Body of pancreas (tissue), 4 donors: ENCODE measurements around the gene LSM3. TPM values are rescaled to one million over a fixed set of nuclear protein-coding genes. Genes with fewer than 3 reads are reported as not detected.

Experiments
- ATAC-seq: fragments of 150-250 bp; one replicate; pipeline ENCODE4 v1.9.1; 2016
- DNase-seq, 4 donors: peaks; one replicate each; pipeline ENCODE4 v3.0.0-alpha.2; 2019
- H3K27ac ChIP-seq, 4 donors: fragments of 200-600 bp; sonication (generic); 1 replicate in 3 of 4; 2 replicates in 1 of 4; pipeline versions ENCODE4 v1.5.1 to v1.6.1; 2016 to 2019; ENCODE audit warnings: mild to moderate bottlenecking in 1 of 4, mixed read lengths in 1 of 4, moderate library complexity in 1 of 4
- H3K27me3 ChIP-seq, 2 donors: fragments of 200-600 bp; sonication (generic); one replicate each; pipeline ENCODE4 v1.6.0; 2016; ENCODE audit warnings: mild to moderate bottlenecking in 1 of 2
- H3K36me3 ChIP-seq, 2 donors: fragments of 200-600 bp; sonication (generic); replicated peaks in 1 of 2; 2 replicates each; pipeline ENCODE4 v1.5.1; 2016; ENCODE audit warnings: low read depth in 2 of 2; ENCODE audit not compliant: insufficient read depth in 1 of 2
- H3K4me1 ChIP-seq: fragments of 200-600 bp; sonication (generic); one replicate; pipeline ENCODE4 v1.6.0; 2016
- H3K4me3 ChIP-seq, 2 donors: fragments of 200-600 bp; sonication (generic); 1 replicate in 1 of 2; 2 replicates in 1 of 2; pipeline ENCODE4 v1.5.1; 2016 to 2019
- H3K9me3 ChIP-seq, 3 donors: fragments of 200-600 bp; sonication (generic); 1 replicate in 2 of 3; 2 replicates in 1 of 3; pipeline ENCODE4 v1.5.1; 2016
- CTCF ChIP-seq, 7 experiments: fragments of 450-650 bp in 4 of 7; fragments of 200-600 bp in 3 of 7; sonication (generic) in 3 of 7; IDR thresholded peaks; one replicate each; pipeline ENCODE4 v1.5.1; 2016 to 2019; ENCODE audit warnings: antibody characterized with exemption in 7 of 7
- POLR2A ChIP-seq, 3 donors: fragments of 450-650 bp; IDR thresholded peaks; one replicate each; pipeline ENCODE4 v1.6.1; 2016; ENCODE audit warnings: antibody characterized with exemption in 3 of 3, mild to moderate bottlenecking in 2 of 3
- WGBS, 2 donors: methylation state at CpG; one replicate each; pipeline ENCODE4 v1.1.5; 2017; 5-methylcytosine and 5-hydroxymethylcytosine counted together
- intact Hi-C: fragments of 100-400 bp; cut with DNase I; formaldehyde crosslinking; loops from one replicate; pipeline ENCODE4 v1.15.1; 2023
- total RNA-seq, 2 donors: library from RNA; depleted of rRNA; stranded (reverse); fragments of >200 nt; gene quantifications; one replicate each; pipeline ENCODE4 v1.1.0, GENCODE V29; 2016

The LSM3 gene
- total RNA-seq, 2 donors from 2014 or later: 5.3 to 6.0 TPM

DNA sequence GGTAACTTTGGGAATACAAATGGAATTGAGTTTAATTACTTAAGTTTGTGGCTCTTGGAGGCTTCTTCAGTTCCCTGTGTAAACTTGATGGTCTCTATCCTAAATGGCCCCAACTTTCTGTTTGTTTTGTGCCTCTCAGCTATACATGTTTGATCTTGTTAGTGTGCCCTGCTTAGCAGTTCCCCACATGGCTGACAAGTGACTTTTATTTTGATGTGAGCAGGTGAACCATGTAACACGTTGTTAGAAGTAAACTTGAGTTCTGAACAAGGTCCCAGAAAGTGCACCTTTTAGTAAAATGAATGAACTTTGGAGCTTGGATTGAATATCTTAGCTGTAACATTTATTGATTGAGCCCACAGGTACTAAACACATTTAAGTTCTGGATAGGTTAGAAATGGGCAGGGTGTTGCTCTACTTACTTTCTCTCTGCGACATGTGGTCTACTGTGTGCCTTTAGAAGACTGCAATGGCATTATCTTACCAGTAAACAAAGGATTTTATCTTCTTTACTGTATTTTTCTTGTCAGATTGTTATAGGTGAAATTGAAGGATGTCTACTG lies 4.5 kb downstream of the LSM3 start:
- intact Hi-C loops: no loop called here
- WGBS, 2 donors: 50 to 56% methylated on average over 2 of the region's 2 CpGs
- ATAC-seq (no peak), DNase-seq (no peak)
- TF ChIP-seq CTCF (IDR thresholded peaks at IDR 0.05) (no peak), POLR2A (IDR thresholded peaks at IDR 0.05) (no peak)
- H3K36me3 ChIP-seq: peaks cover 0 to 10% of the 10 kb centered on the region in 2 donors
- H3K4me1 ChIP-seq: peaks cover 9% of the 10 kb centered on the region
- H3K9me3 ChIP-seq: no peaks in the 10 kb centered on the region
- H3K27me3 ChIP-seq: no peaks in the 10 kb centered on the region
- H3K4me3 ChIP-seq: no peak overlapping the region
- no peak overlapping the region for H3K27ac ChIP-seq

GRCh38 chr3:14186854-14187458 lies 8.3 kb downstream of the LSM3 start:
- DNase-seq (no peak), ATAC-seq (no peak)
- no peak overlapping the region for H3K27ac ChIP-seq
- no peaks in the 10 kb centered on the region for H3K27me3 ChIP-seq
- H3K9me3 ChIP-seq: no peaks in the 10 kb centered on the region
- no peaks in the 10 kb centered on the region for H3K4me1 ChIP-seq
- TF ChIP-seq POLR2A (IDR thresholded peaks at IDR 0.05): no peak
- H3K36me3 ChIP-seq: peaks cover 0 to 10% of the 10 kb centered on the region in 2 donors
- intact Hi-C loops: no loop called here
- WGBS, 2 donors: 91 to 97% methylated on average over 5 of the region's 5 CpGs
- no peak overlapping the region for H3K4me3 ChIP-seq

DNA sequence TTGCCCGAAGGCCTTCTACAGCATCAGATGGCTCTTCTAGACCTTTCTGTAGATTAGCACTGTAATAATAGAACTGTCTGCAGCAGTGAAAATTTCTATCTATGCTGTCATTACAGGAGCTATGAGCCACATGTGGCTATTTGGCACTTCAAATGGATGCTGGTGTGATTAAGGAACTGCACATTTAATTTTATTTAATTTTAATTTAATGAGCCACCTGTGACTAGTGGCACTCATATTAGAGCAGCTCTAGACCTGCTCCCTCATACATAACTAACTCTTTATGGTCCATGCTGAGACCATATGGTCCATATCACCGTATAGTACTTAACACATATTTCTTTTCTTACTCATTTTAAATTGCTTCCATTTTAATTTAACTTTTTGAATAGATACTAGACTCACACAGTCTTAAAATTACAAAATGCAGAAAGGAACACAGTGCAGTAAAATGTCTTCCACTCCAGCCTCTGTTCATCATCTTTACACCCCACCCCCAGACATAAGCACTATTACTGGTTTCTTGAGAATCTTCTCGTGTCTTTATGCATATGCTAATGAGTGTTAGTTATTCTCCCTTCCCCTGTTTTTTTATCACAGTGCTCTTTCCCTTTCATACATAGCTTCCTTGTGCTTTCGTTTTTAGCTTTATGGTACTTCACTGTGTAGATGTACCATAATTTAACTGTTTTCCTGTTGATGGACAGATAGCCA lies 9.6 kb downstream of the LSM3 start:
- Histone ChIP-seq H3K9me3 (no peaks in the 10 kb centered on the region), H3K27me3 (no peaks in the 10 kb centered on the region), H3K36me3 (peaks cover 0 to 10% of the 10 kb centered on the region in 2 donors), H3K27ac (no peak overlapping the region), H3K4me1 (no peaks in the 10 kb centered on the region), H3K4me3 (no peak overlapping the region)
- ATAC-seq: no peak
- DNase-seq: no peak
- intact Hi-C loops: no loop called here
- TF ChIP-seq POLR2A (IDR thresholded peaks at IDR 0.05) (no peak), CTCF (IDR thresholded peaks at IDR 0.05) (no peak)
- WGBS, 2 donors: 58 to 87% methylated on average over 4 of the region's 4 CpGs

- no peak for ATAC-seq
Observed at GRCh38 chr3:14194865-14195264, 16.2 kb downstream of the LSM3 start.

More at GRCh38 chr3:14194865-14195264, 16.2 kb downstream of the LSM3 start:
- 94% methylated on average over 4 of the region's 4 CpGs for WGBS, 2 donors
- no peak overlapping the region for H3K27ac ChIP-seq
- no peak overlapping the region for H3K4me3 ChIP-seq
- no peak for TF ChIP-seq POLR2A (IDR thresholded peaks at IDR 0.05)
- TF ChIP-seq CTCF (IDR thresholded peaks at IDR 0.05): no peak
- H3K36me3 ChIP-seq: peaks cover 0 to 2% of the 10 kb centered on the region in 2 donors
- no peaks in the 10 kb centered on the region for H3K9me3 ChIP-seq
- intact Hi-C loops: no loop called here
- no peaks in the 10 kb centered on the region for H3K27me3 ChIP-seq
- no peaks in the 10 kb centered on the region for H3K4me1 ChIP-seq
- no peak for DNase-seq
